Activated naive CD8-positive, alpha-beta T cell treated with anti-CD3 and anti-CD28 coated beads, Interleukin-2, amount 10 ng/mL, durations not matched to agents 7 days and 5 days (primary cell): ENCODE data around the gene TLE3. TPM values are rescaled to one million over a fixed set of nuclear protein-coding genes. Genes with fewer than 3 reads are reported as not detected.

Source experiments
- ATAC-seq: fragments of 150-1000 bp; cut with Tn5 transposase; one replicate; pipeline ENCODE4 v1.10.0; 2021; ENCODE audit warnings: low read depth, moderate library complexity
- POLR2A ChIA-PET: fragments of 350-600 bp; sonication (Branson Sonifier 250); formaldehyde crosslinking; loops from one replicate; lab custom pipeline; 2021; ENCODE audit warnings: antibody characterized with exemption; lab: Charles Lee
- DNase-seq: peaks from one replicate; pipeline ENCODE4 v3.0.0; 2021
- H3K27ac Mint-ChIP-seq: one replicate; pipeline ENCODE4 v1.8.0; 2022; ENCODE audit warnings: mild to moderate bottlenecking, mixed read lengths
- H3K27me3 Mint-ChIP-seq: one replicate; pipeline ENCODE4 v1.8.0; 2022; ENCODE audit warnings: mild to moderate bottlenecking, moderate library complexity, mixed read lengths
- H3K36me3 Mint-ChIP-seq: one replicate; pipeline ENCODE4 v1.8.0; 2021; ENCODE audit warnings: mild to moderate bottlenecking, mixed read lengths
- H3K4me1 Mint-ChIP-seq: one replicate; pipeline ENCODE4 v1.8.0; 2021; ENCODE audit warnings: mixed read lengths
- H3K4me3 Mint-ChIP-seq: one replicate; pipeline ENCODE4 v1.8.0; 2022; ENCODE audit warnings: mild to moderate bottlenecking, moderate library complexity, mixed read lengths
- H3K9me3 Mint-ChIP-seq: one replicate; pipeline ENCODE4 v1.8.0; 2021; ENCODE audit warnings: mixed read lengths
- total RNA-seq, 2 experiments: library from RNA; stranded (reverse); gene quantifications; one replicate each; pipeline ENCODE4 v1.2.3, GENCODE V29; 2021

The TLE3 gene
- total RNA-seq: 10 to 100 TPM; 80.5 to 87.9 TPM

DNA sequence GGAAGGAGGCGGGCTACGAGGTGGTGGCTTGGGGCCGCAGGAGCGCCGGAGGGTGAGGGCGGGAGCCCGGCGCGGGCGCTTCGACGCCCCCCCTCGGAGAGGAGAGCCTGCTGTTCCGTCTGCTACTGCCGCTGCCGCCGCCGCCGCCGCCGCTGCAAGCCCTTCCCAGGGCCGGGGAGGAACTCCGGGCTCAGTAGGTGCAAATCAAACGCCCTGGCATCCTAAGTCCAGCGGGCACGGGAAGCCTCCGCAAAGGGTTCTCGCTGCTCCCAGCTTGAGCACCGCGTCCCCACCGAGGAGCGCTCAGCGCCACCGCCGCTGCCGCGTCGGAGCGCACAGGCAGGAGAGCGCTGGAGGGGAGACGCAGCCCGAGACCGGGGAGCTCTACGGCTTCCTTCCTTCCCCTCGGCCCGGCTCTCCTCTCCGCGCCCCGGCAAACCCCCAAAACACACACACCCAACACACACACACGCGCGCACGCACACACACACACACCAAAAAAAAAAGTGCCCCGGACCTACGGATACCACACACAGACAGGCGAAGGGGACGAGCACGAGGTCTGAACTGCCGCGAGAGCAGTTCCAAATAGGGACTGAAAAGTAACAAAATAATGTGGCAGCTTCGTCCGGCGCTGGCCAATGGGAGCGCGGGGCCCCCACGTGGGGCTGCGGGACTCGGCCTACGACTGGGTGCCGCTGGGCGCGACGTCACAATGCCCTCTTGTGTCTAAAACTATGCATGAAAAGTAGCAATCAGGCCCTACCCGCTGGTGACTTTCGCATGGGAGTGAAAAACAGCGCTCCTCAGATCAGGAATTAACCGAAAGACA lies at the start of gene TLE3:
Gene TLE3 (minus strand): TSS at position 597 of the 832 bp plus-strand sequence. CDS start 1,119 bp downstream, outside the sequence.
- H3K27ac Mint-ChIP-seq: peak within 1 kb of the TSS; percentile 100
- H3K27me3 Mint-ChIP-seq: peaks cover 7% of the 10 kb centered on the region
- ATAC-seq: peak; percentile 69
- POLR2A ChIA-PET: interaction anchor here (0.7 to 4.1 kb wide), 26 partner anchors 14 to 645 kb away, joined by 3 to 20 read pairs (median 4); partner anchors contain the start of gene RPLP1
- no peaks in the 10 kb centered on the region for H3K9me3 Mint-ChIP-seq
- H3K36me3 Mint-ChIP-seq: peaks cover 18% of the 10 kb centered on the region
- DNase-seq: peak; percentile 98
- peak within 1 kb of the TSS; percentile 97 for H3K4me3 Mint-ChIP-seq
- peaks cover 43% of the 10 kb centered on the region for H3K4me1 Mint-ChIP-seq

GRCh38 chr15:70147178-70147760 lies 49.6 kb upstream of the TLE3 start:
- no peak for ATAC-seq
- H3K9me3 Mint-ChIP-seq: no peaks in the 10 kb centered on the region
- POLR2A ChIA-PET: no interaction called here
- no peak for DNase-seq
- H3K36me3 Mint-ChIP-seq: no peaks in the 10 kb centered on the region
- H3K4me3 Mint-ChIP-seq: no peak overlapping the region
- H3K27me3 Mint-ChIP-seq: peaks cover 46% of the 10 kb centered on the region
- H3K27ac Mint-ChIP-seq: no peak overlapping the region
- peaks cover 12% of the 10 kb centered on the region for H3K4me1 Mint-ChIP-seq

GRCh38 chr15:70146771-70147170 lies 49.1 kb upstream of the TLE3 start:
- H3K9me3 Mint-ChIP-seq: no peaks in the 10 kb centered on the region
- peaks cover 47% of the 10 kb centered on the region for H3K27me3 Mint-ChIP-seq
- H3K36me3 Mint-ChIP-seq: no peaks in the 10 kb centered on the region
- no peak overlapping the region for H3K4me3 Mint-ChIP-seq
- DNase-seq (no peak), ATAC-seq (no peak)
- POLR2A ChIA-PET: no interaction called here
- no peak overlapping the region for H3K27ac Mint-ChIP-seq
- H3K4me1 Mint-ChIP-seq: peaks cover 14% of the 10 kb centered on the region

DNA sequence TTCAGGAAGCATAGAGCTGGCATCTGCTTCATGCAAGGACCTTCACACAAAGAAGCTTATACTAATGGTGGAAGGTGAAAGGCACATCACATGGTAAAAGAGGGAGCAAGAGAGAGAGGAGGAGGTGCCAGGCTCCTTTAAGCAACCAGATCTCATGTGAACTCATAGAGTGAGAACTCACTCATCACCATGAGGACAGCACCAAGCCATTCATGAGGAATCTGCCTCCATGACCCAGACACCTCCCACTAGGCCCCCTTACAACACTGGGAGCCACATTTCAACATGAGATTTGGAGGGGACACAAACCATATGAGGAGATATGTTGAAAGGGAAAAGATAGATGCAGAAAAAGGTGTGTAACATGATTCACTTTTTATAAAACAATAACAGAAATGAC lies 48.4 kb upstream of the TLE3 start:
- Mint-ChIP-seq H3K27ac (no peak overlapping the region), H3K4me1 (peaks cover 19% of the 10 kb centered on the region), H3K27me3 (peaks cover 47% of the 10 kb centered on the region), H3K36me3 (no peaks in the 10 kb centered on the region), H3K4me3 (no peak overlapping the region), H3K9me3 (no peaks in the 10 kb centered on the region)
- DNase-seq: no peak
- ATAC-seq: no peak
- POLR2A ChIA-PET: no interaction called here

- peaks cover 2% of the 10 kb centered on the region for H3K36me3 Mint-ChIP-seq
- DNase-seq (no peak), ATAC-seq (no peak)
- POLR2A ChIA-PET: no interaction called here
- peaks cover 47% of the 10 kb centered on the region for H3K27me3 Mint-ChIP-seq
- peaks cover 27% of the 10 kb centered on the region for H3K4me1 Mint-ChIP-seq
- H3K4me3 Mint-ChIP-seq: no peak overlapping the region
- peaks cover 2% of the 10 kb centered on the region for H3K9me3 Mint-ChIP-seq
- no peak overlapping the region for H3K27ac Mint-ChIP-seq
Observed at GRCh38 chr15:70145261-70145660, 47.5 kb upstream of the TLE3 start.

GRCh38 chr15:70142322-70143191 lies 44.8 kb upstream of the TLE3 start:
- ATAC-seq (peak; percentile 20), DNase-seq (no peak)
- peaks cover 2% of the 10 kb centered on the region for H3K9me3 Mint-ChIP-seq
- no peak overlapping the region for H3K4me3 Mint-ChIP-seq
- no peak overlapping the region for H3K27ac Mint-ChIP-seq
- H3K27me3 Mint-ChIP-seq: peaks cover 31% of the 10 kb centered on the region
- POLR2A ChIA-PET: interaction anchor here (0.6 to 4.1 kb wide), 2 partner anchors 43 to 382 kb away, joined by 3 to 20 read pairs; partner anchors contain the start of gene TLE3
- peaks cover 33% of the 10 kb centered on the region for H3K4me1 Mint-ChIP-seq
- peaks cover 2% of the 10 kb centered on the region for H3K36me3 Mint-ChIP-seq

DNA sequence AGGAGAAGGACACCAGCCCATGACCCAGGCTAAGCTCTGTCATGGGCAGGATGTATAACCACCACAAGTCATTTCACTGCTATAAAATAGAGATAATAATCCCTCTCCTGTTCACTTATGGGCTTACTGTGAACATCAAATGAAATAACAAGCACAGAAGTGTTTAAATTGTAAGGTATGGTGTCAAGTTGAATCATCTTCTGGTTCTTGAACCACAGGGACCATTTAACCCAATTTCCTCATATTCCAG lies 44.3 kb upstream of the TLE3 start:
- POLR2A ChIA-PET: interaction anchor here (0.6 to 4.1 kb wide), 4 partner anchors 39 to 689 kb away, joined by 3 to 20 read pairs (median 4); partner anchors contain the start of genes RPLP1 and TLE3
- peaks cover 2% of the 10 kb centered on the region for H3K9me3 Mint-ChIP-seq
- H3K27ac Mint-ChIP-seq: peak overlapping the region; percentile 31
- peak overlapping the region; percentile 36 for H3K4me3 Mint-ChIP-seq
- H3K36me3 Mint-ChIP-seq: peaks cover 2% of the 10 kb centered on the region
- H3K27me3 Mint-ChIP-seq: peaks cover 31% of the 10 kb centered on the region
- ATAC-seq: peak; percentile 65
- no peak for DNase-seq
- peaks cover 32% of the 10 kb centered on the region for H3K4me1 Mint-ChIP-seq

GRCh38 chr15:70141376-70142071 lies 43.8 kb upstream of the TLE3 start:
- Mint-ChIP-seq H3K4me3 (peak overlapping the region; percentile 61), H3K27me3 (peaks cover 29% of the 10 kb centered on the region), H3K27ac (peak overlapping the region; percentile 46), H3K36me3 (peaks cover 2% of the 10 kb centered on the region), H3K4me1 (peaks cover 32% of the 10 kb centered on the region), H3K9me3 (peaks cover 2% of the 10 kb centered on the region)
- ATAC-seq: peak; percentile 17
- POLR2A ChIA-PET: interaction anchor here (0.6 to 4.1 kb wide), 5 partner anchors 38 to 688 kb away, joined by 3 to 20 read pairs (median 3); partner anchors contain the start of genes RPLP1 and TLE3
- DNase-seq: no peak

- ATAC-seq: peak; percentile 53
- Mint-ChIP-seq H3K27ac (peak overlapping the region; percentile 46), H3K4me1 (peaks cover 32% of the 10 kb centered on the region), H3K9me3 (peaks cover 2% of the 10 kb centered on the region), H3K4me3 (peak overlapping the region; percentile 61), H3K36me3 (peaks cover 2% of the 10 kb centered on the region), H3K27me3 (peaks cover 27% of the 10 kb centered on the region)
- no peak for DNase-seq
- POLR2A ChIA-PET: interaction anchor here (0.6 to 4.1 kb wide), 5 partner anchors 38 to 688 kb away, joined by 3 to 20 read pairs (median 4); partner anchors contain the start of genes RPLP1 and TLE3
Observed at GRCh38 chr15:70140543-70141375, 43.0 kb upstream of the TLE3 start.

GRCh38 chr15:70140025-70140542 lies 42.4 kb upstream of the TLE3 start:
- Mint-ChIP-seq H3K27me3 (peaks cover 32% of the 10 kb centered on the region), H3K9me3 (peaks cover 2% of the 10 kb centered on the region), H3K36me3 (peaks cover 2% of the 10 kb centered on the region), H3K4me1 (peaks cover 32% of the 10 kb centered on the region), H3K27ac (no peak overlapping the region), H3K4me3 (no peak overlapping the region)
- ATAC-seq (peak; percentile 43), DNase-seq (no peak)
- POLR2A ChIA-PET: interaction anchor here (0.6 to 4.1 kb wide), 2 partner anchors 41 to 342 kb away, joined by 4 to 20 read pairs; partner anchors contain the start of gene TLE3

GRCh38 chr15:70137967-70138366 lies 40.2 kb upstream of the TLE3 start:
- Mint-ChIP-seq H3K27me3 (peaks cover 33% of the 10 kb centered on the region), H3K4me3 (no peak overlapping the region), H3K27ac (no peak overlapping the region), H3K9me3 (peaks cover 2% of the 10 kb centered on the region), H3K4me1 (peaks cover 32% of the 10 kb centered on the region), H3K36me3 (peaks cover 2% of the 10 kb centered on the region)
- no peak for DNase-seq
- no peak for ATAC-seq
- POLR2A ChIA-PET: no interaction called here
